Activated B cell treated with CpG ODN at 0.5 μM for 24 hours (primary cell): ENCODE results near the gene CBX5. TPM values are rescaled to one million over a fixed set of nuclear protein-coding genes. Genes with fewer than 3 reads are reported as not detected.
A peak's percentile ranks its signal among the peaks of the same experiment; 100 is the strongest.

Experiments used
- ATAC-seq: fragments of 200-7000 bp; cut with Tn5 transposase; one replicate; pipeline ENCODE4 v1.10.0; 2021; ENCODE audit warnings: low read depth, mild to moderate bottlenecking, moderate library complexity
- CTCF ChIA-PET: fragments of 350-600 bp; sonication (Branson Sonifier 250); formaldehyde crosslinking; loops from one replicate; lab custom pipeline; 2021; ENCODE audit warnings: antibody characterized with exemption; lab: Charles Lee
- POLR2A ChIA-PET: fragments of 350-600 bp; sonication (Branson Sonifier 250); formaldehyde crosslinking; loops from one replicate; lab custom pipeline; 2021; ENCODE audit warnings: antibody characterized with exemption; lab: Charles Lee
- DNase-seq: peaks from one replicate; pipeline ENCODE4 v3.0.0; 2022
- H3K27ac Mint-ChIP-seq: one replicate; pipeline ENCODE4 v1.8.0; 2020; ENCODE audit warnings: mixed read lengths
- H3K27me3 Mint-ChIP-seq: one replicate; pipeline ENCODE4 v1.8.0; 2021; ENCODE audit warnings: mixed read lengths
- H3K36me3 Mint-ChIP-seq: one replicate; pipeline ENCODE4 v1.8.0; 2021; ENCODE audit warnings: low read depth, mixed read lengths
- H3K4me1 Mint-ChIP-seq: one replicate; pipeline ENCODE4 v1.8.0; 2021; ENCODE audit warnings: mixed read lengths
- H3K4me3 Mint-ChIP-seq: one replicate; pipeline ENCODE4 v1.8.0; 2020; ENCODE audit warnings: mild to moderate bottlenecking, mixed read lengths
- H3K9me3 Mint-ChIP-seq: one replicate; pipeline ENCODE4 v1.8.0; 2020; ENCODE audit warnings: mixed read lengths
- intact Hi-C: fragments of 100-400 bp; cut with micrococcal nuclease; formaldehyde crosslinking; loops from one replicate; pipeline ENCODE4 v1.15.1; 2024
- total RNA-seq: library from RNA; stranded (reverse); gene quantifications from 2 replicates; pipeline ENCODE4 v1.2.3, GENCODE V29; 2022
- TF ChIP-seq, protein P1 (sequence below): fragments of 200-600 bp; IDR thresholded peaks from one replicate; pipeline ENCODE4 v1.8.0; 2022; ENCODE audit warnings: antibody characterized with exemption, mild to moderate bottlenecking

CBX5 gene
- total RNA-seq, 1 donor from 2014 or later: 77.3 TPM

DNA sequence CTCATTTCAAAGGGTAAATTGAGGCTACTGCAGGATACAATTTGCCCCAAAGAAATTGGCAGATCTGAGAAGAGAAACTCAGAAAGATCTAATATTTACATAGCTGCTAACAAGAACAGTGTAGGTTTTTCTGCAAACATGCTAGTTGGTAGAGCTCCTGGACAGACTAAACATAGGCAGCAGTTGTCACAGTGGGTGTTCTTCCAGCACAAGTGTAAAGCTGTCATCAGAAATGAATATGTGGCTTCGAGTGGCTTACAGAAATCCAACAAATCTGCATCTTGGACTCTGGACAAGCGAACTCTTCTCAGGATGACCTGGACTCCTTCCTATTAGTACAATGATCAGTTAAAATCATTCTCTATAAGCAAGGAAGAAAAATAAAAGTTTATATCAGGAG lies 5.9 kb downstream of the CBX5 start:
- no peak for ATAC-seq
- Mint-ChIP-seq H3K9me3 (no peaks in the 10 kb centered on the region), H3K27ac (no peak overlapping the region), H3K27me3 (no peaks in the 10 kb centered on the region), H3K36me3 (peaks cover 30% of the 10 kb centered on the region), H3K4me3 (no peak overlapping the region), H3K4me1 (peaks cover 31% of the 10 kb centered on the region)
- intact Hi-C loops: no loop called here
- TF ChIP-seq, protein P1, sequence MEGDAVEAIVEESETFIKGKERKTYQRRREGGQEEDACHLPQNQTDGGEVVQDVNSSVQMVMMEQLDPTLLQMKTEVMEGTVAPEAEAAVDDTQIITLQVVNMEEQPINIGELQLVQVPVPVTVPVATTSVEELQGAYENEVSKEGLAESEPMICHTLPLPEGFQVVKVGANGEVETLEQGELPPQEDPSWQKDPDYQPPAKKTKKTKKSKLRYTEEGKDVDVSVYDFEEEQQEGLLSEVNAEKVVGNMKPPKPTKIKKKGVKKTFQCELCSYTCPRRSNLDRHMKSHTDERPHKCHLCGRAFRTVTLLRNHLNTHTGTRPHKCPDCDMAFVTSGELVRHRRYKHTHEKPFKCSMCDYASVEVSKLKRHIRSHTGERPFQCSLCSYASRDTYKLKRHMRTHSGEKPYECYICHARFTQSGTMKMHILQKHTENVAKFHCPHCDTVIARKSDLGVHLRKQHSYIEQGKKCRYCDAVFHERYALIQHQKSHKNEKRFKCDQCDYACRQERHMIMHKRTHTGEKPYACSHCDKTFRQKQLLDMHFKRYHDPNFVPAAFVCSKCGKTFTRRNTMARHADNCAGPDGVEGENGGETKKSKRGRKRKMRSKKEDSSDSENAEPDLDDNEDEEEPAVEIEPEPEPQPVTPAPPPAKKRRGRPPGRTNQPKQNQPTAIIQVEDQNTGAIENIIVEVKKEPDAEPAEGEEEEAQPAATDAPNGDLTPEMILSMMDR: no peak
- DNase-seq: no peak
- ChIA-PET POLR2A (interaction anchor here (0.7 to 1.5 kb wide), 3 partner anchors 9 to 1221 kb away, joined by 3 to 4 read pairs (median 3); no protein-coding TSS in a partner anchor), CTCF (no interaction called here)

DNA sequence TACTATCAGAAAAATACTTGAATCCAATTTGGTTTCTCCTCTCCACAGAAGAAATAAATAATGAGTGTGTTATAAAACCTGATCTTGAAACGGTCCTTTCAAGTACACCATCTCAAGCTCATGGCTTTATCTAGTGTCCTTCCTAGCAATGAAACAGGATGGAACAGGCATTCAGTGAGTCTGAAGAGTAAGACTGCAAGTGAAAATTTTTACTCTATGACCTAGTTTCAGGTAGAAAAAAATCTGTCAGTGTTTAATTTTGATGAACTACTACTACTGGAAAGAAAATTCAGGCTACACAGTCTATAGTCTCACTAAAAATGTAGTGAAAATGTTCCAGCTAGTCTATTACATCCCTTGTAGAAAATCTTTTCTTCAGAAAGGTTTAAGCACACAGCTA lies 7.7 kb downstream of the CBX5 start:
- Mint-ChIP-seq H3K4me3 (no peak overlapping the region), H3K9me3 (no peaks in the 10 kb centered on the region), H3K27me3 (no peaks in the 10 kb centered on the region), H3K4me1 (peaks cover 18% of the 10 kb centered on the region), H3K27ac (no peak overlapping the region), H3K36me3 (peaks cover 24% of the 10 kb centered on the region)
- ATAC-seq (no peak), DNase-seq (no peak)
- ChIA-PET POLR2A (interaction anchor here (0.6 to 1.2 kb wide), 3 partner anchors 9 to 13 kb away, joined by 3 read pairs; no protein-coding TSS in a partner anchor), CTCF (no interaction called here)
- intact Hi-C loops: no loop called here
- TF ChIP-seq, protein P1: no peak

DNA sequence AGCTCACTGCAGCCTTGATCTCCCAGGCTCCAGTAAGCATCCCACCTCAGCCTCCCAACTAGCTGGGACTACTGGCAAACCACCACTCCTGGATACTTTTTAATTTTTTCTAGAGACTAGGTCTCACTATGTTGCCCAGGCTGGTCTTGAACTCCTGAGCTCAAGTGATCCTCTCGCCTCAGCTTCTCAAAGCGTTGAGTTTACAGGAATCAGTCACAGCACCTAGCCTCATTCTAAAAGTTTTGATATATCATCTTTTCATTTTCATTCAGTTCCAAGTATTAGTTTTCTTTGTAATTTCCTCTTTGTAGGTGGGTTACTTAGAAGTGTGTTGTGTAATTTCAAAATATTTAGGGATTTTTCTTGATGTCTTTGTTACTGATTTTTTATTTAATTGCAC lies 9.6 kb downstream of the CBX5 start:
- peak overlapping the region; percentile 14 for H3K27ac Mint-ChIP-seq
- ChIA-PET CTCF (no interaction called here), POLR2A (interaction anchor here (1.1 kb wide), 1 partner anchor 8 kb away, joined by 3 read pairs; no protein-coding TSS in a partner anchor)

DNA sequence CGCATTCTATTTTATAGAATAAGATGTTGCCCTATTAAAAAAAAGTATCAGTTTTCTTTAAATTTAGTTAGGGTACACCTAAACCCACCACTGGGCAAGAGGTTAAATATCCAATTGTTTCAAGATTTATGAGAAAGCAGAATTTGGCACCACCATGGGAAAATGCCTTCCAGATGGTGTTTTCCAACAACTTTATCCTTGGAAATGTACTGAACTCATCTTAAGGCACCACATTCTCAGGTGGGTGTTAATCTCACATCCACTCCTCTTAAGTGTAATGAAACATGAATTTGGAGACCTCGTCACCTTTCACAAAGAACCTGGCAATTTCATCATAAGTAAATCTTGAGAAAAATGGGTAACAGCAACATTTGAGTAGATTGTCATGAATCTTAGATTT lies 13.1 kb downstream of the CBX5 start:
- no peak overlapping the region for H3K4me3 Mint-ChIP-seq
- no peak overlapping the region for H3K27ac Mint-ChIP-seq
- DNase-seq (no peak), ATAC-seq (no peak)
- ChIA-PET POLR2A (interaction anchor here (1.8 kb wide), 1 partner anchor 13 kb away, joined by 10 read pairs; the partner anchor contains the start of genes CBX5 and HNRNPA1), CTCF (no interaction called here)
- H3K9me3 Mint-ChIP-seq: no peaks in the 10 kb centered on the region
- intact Hi-C loops: no loop called here
- no peaks in the 10 kb centered on the region for H3K27me3 Mint-ChIP-seq
- H3K4me1 Mint-ChIP-seq: peaks cover 2% of the 10 kb centered on the region
- H3K36me3 Mint-ChIP-seq: peaks cover 5% of the 10 kb centered on the region
- TF ChIP-seq, protein P1: no peak

More for the DNA sequence above, 9.6 kb downstream of the CBX5 start:
- TF ChIP-seq, protein P1: no peak
- peaks cover 18% of the 10 kb centered on the region for H3K36me3 Mint-ChIP-seq
- ATAC-seq: no peak
- no peaks in the 10 kb centered on the region for H3K27me3 Mint-ChIP-seq
- DNase-seq: no peak
- no peak overlapping the region for H3K4me3 Mint-ChIP-seq
- no peaks in the 10 kb centered on the region for H3K9me3 Mint-ChIP-seq
- intact Hi-C loops: loop anchor here (1.0 kb wide), 1 partner anchor 9 kb away; no protein-coding TSS in a partner anchor
- H3K4me1 Mint-ChIP-seq: peaks cover 2% of the 10 kb centered on the region

DNA sequence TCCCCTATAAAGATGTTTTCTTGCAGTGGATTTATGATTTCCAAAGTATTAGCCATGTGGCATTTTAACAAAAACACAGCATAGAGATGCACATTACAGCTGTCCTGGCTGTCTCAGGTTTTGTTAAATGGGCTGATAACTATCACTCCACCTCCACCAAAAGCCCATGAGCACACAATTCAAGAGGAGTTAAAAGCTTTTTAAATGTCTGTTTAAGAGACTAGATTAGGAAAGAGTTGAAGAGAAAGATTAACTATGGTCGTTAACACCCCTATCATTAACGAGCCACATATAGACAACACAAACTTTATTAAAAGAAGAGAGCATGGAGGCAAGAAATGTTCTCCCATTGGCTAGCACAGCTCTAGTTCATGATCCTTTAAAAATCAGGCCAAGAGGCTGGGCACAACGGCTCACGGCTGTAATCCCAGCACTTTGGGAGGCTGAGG lies 14.5 kb downstream of the CBX5 start:
- Mint-ChIP-seq H3K9me3 (no peaks in the 10 kb centered on the region), H3K27me3 (no peaks in the 10 kb centered on the region), H3K36me3 (peaks cover 1% of the 10 kb centered on the region), H3K27ac (no peak overlapping the region), H3K4me1 (peaks cover 8% of the 10 kb centered on the region), H3K4me3 (no peak overlapping the region)
- TF ChIP-seq, protein P1: no peak
- intact Hi-C loops: no loop called here
- no peak for ATAC-seq
- ChIA-PET CTCF (interaction anchor here (1.1 kb wide), 1 partner anchor 59 kb away, joined by 3 read pairs; the partner anchor contains the start of gene COPZ1), POLR2A (interaction anchor here (1.2 to 1.8 kb wide), 2 partner anchors 8 to 15 kb away, joined by 3 to 7 read pairs; partner anchors contain the start of genes CBX5 and HNRNPA1)
- DNase-seq: no peak
